Keratinocyte (primary cell): ENCODE data around the gene PLCH2. TPM values are rescaled to one million over a fixed set of nuclear protein-coding genes. Genes with fewer than 3 reads are reported as not detected.

Experiments used
- DNase-seq: peaks from one replicate; pipeline ENCODE4 v3.0.0-alpha.2; 2011; ENCODE audit warnings: low read depth, missing footprints, low spot score
- FAIRE-seq: peaks from 2 replicates; lab custom pipeline; 2011; peaks lifted over from hg19 to GRCh38; lab: Jason Lieb, UNC
- H2AFZ ChIP-seq: 2 replicates; pipeline ENCODE4 v1.6.0; 2012; ENCODE audit warnings: low read length, control low read depth, inconsistent platforms; ENCODE audit not compliant: control insufficient read depth
- H3K27ac ChIP-seq: 2 replicates; pipeline ENCODE4 v1.5.1; 2011; ENCODE audit warnings: low read length; ENCODE audit not compliant: control insufficient read depth, insufficient read depth
- H3K27me3 ChIP-seq: 3 replicates; pipeline ENCODE4 v1.6.0; 2011; ENCODE audit warnings: low read length; ENCODE audit not compliant: control insufficient read depth, insufficient read depth; ENCODE audit errors: extremely low read depth
- H3K36me3 ChIP-seq, 2 experiments: 2 replicates in 1 of 2; 3 replicates in 1 of 2; pipeline ENCODE4 v1.5.1; 2011; ENCODE audit warnings: low read length in 2 of 2, mild to moderate bottlenecking in 1 of 2; ENCODE audit not compliant: control insufficient read depth in 2 of 2, insufficient read depth in 2 of 2; ENCODE audit errors: extremely low read depth in 1 of 2
- H3K4me1 ChIP-seq: 3 replicates; pipeline ENCODE4 v1.5.1; 2011; ENCODE audit warnings: low read length; ENCODE audit not compliant: control insufficient read depth, insufficient read depth; ENCODE audit errors: extremely low read depth
- H3K4me2 ChIP-seq: 3 replicates; pipeline ENCODE4 v1.6.0; 2011; ENCODE audit warnings: low read depth, low read length; ENCODE audit not compliant: control insufficient read depth, insufficient read depth; ENCODE audit errors: extremely low read depth
- H3K4me3 ChIP-seq, 3 experiments: fragments of 200-600 bp in 1 of 3; sonication (generic) in 1 of 3; 2 replicates in 2 of 3; 3 replicates in 1 of 3; pipeline ENCODE4 v1.5.1; 2011 to 2016; ENCODE audit warnings: low read length in 3 of 3, mild to moderate bottlenecking in 3 of 3, control low read depth in 2 of 3, inconsistent platforms in 1 of 3, low read depth in 1 of 3, mixed read lengths in 1 of 3, mixed run types in 1 of 3, moderate library complexity in 1 of 3; ENCODE audit not compliant: control insufficient read depth in 2 of 3, insufficient read depth in 2 of 3; ENCODE audit errors: extremely low read depth in 1 of 3
- H3K79me2 ChIP-seq: 2 replicates; pipeline ENCODE4 v1.6.0; 2012; ENCODE audit warnings: low read length; ENCODE audit not compliant: control insufficient read depth, insufficient read depth
- H3K9ac ChIP-seq: 3 replicates; pipeline ENCODE4 v1.6.0; 2011; ENCODE audit warnings: low read length; ENCODE audit not compliant: control insufficient read depth, insufficient read depth; ENCODE audit errors: extremely low read depth
- H3K9me1 ChIP-seq: 3 replicates; pipeline ENCODE4 v1.6.0; 2011; ENCODE audit warnings: low read length; ENCODE audit not compliant: control insufficient read depth, insufficient read depth; ENCODE audit errors: extremely low read depth
- H3K9me3 ChIP-seq: 2 replicates; pipeline ENCODE4 v1.5.1; 2012; ENCODE audit warnings: low read depth, low read length; ENCODE audit not compliant: control insufficient read depth
- H4K20me1 ChIP-seq: 3 replicates; pipeline ENCODE4 v1.6.0; 2011; ENCODE audit warnings: low read length; ENCODE audit not compliant: control insufficient read depth, insufficient read depth; ENCODE audit errors: extremely low read depth
- CTCF ChIP-seq, 3 experiments: IDR thresholded peaks in 1 of 3; conservative IDR thresholded peaks in 1 of 3; optimal IDR thresholded peaks in 1 of 3; 2 replicates in 2 of 3; 3 replicates in 1 of 3; pipeline versions ENCODE3 to v1.5.1; 2011; ENCODE audit warnings: low read length in 3 of 3, mild to moderate bottlenecking in 3 of 3, moderate library complexity in 2 of 3, control low read depth in 1 of 3, inconsistent platforms in 1 of 3; ENCODE audit not compliant: insufficient read depth in 2 of 3; ENCODE audit errors: extremely low read depth in 1 of 3
- EZH2 ChIP-seq: IDR thresholded peaks from one replicate; pipeline ENCODE4 v1.6.1; 2012; ENCODE audit warnings: inconsistent platforms, mild to moderate bottlenecking, low read length, moderate library complexity
- dilution Hi-C: fragments of 300-500 bp; cut with MboI; formaldehyde crosslinking; loops from one replicate; pipeline ENCODE4 v1.7.0; 2020; ENCODE audit warnings: low sequenced_read_pairs; ENCODE audit not compliant: extremely low pct_ligation_motif_present
- polyA plus RNA-seq, 5 experiments: library from polyadenylated mRNA; depleted of rRNA in 3 of 5; stranded (reverse) in 3 of 5; stranded (forward) in 1 of 5; unstranded in 1 of 5; fragments of >200 nt; gene quantifications; 1 replicate in 1 of 5; 2 replicates in 3 of 5; 3 replicates in 1 of 5; pipeline versions ENCODE4 v1.2.1 to v1.2.3, GENCODE V29; 2011 to 2012; ENCODE audit warnings: missing spikeins in 2 of 5, low read depth in 1 of 5, low replicate concordance in 1 of 5

PLCH2 gene
- polyA plus RNA-seq, 1 donor (not counting 4 experiments of a cell fraction or from before 2014, with no cell fraction given) = 57.4 TPM

- Histone ChIP-seq H3K27ac (no peak overlapping the region), H3K9me1 (no peaks in the 10 kb centered on the region), H3K4me1 (peaks cover 36% of the 10 kb centered on the region), H2AFZ (no peak overlapping the region), H3K9ac (no peak overlapping the region), H3K4me3 (no peak overlapping the region), H3K36me3 (peaks cover 4 to 20% of the 10 kb centered on the region in 2 experiments), H3K79me2 (peaks cover 38% of the 10 kb centered on the region), H4K20me1 (no peaks in the 10 kb centered on the region), H3K4me2 (no peak overlapping the region), H3K9me3 (peaks cover 6% of the 10 kb centered on the region), H3K27me3 (no peaks in the 10 kb centered on the region)
- TF ChIP-seq CTCF (optimal IDR thresholded peaks at IDR 0.05 in 1 of 3, IDR thresholded peaks at IDR 0.05 in 1 of 3, conservative IDR thresholded peaks at IDR 0.05 in 1 of 3; ENCODE audit: extremely low read depth in 1 of 3, insufficient read depth in 2 of 3, low read length in 3 of 3) = no peak
- TF ChIP-seq EZH2 = no peak
- FAIRE-seq = no peak
- dilution Hi-C loops = no loop called here
- DNase-seq = no peak
These were observed 49.5 kb upstream of the PLCH2 start for GRCh38 chr1:2426540-2426939.

GRCh38 chr1:2427051-2427450, 49.0 kb upstream of the PLCH2 start:
- Histone ChIP-seq H3K36me3 (peaks cover 4 to 25% of the 10 kb centered on the region in 2 experiments), H2AFZ (no peak overlapping the region), H3K9ac (no peak overlapping the region), H3K9me1 (no peaks in the 10 kb centered on the region), H3K4me1 (peaks cover 41% of the 10 kb centered on the region), H3K27ac (peak overlapping the region; percentile 95), H3K79me2 (peaks cover 43% of the 10 kb centered on the region), H3K4me2 (peak overlapping the region; percentile 97), H4K20me1 (peaks cover 3% of the 10 kb centered on the region), H3K9me3 (peaks cover 6% of the 10 kb centered on the region), H3K4me3 (peak overlapping the region in 1 of 3 experiments; percentile 62), H3K27me3 (no peaks in the 10 kb centered on the region)
- dilution Hi-C loops = no loop called here
- TF ChIP-seq EZH2 (no peak), CTCF (optimal IDR thresholded peaks at IDR 0.05 in 1 of 3, IDR thresholded peaks at IDR 0.05 in 1 of 3, conservative IDR thresholded peaks at IDR 0.05 in 1 of 3; ENCODE audit: extremely low read depth in 1 of 3, insufficient read depth in 2 of 3, low read length in 3 of 3) (no peak)
- DNase-seq (no peak), FAIRE-seq (no peak)
